ENCODE data around the gene HEPACAM2.

HEPACAM2 gene

DNA sequence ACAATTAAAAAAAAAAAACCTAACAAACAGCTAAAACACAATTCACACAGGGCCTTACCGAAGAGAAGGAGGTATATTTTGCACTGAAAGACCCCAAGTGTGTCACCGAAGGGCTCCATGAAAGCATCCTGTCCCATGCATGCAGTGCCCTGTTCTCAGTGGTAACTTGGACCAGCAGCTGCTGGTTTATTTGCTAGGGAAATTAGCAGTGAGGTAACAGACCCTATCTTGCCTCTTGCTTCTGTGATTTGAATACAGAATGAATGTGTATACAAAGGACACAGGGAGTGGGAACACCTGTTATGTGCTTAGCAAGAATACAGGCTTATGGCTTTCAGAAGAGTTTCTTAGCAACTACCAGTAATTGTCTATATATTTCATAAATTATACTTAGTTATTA, at the start of gene HEPACAM2:
Gene HEPACAM2 (minus strand): TSS at position 160 of the 400 bp plus-strand sequence.
- Histone ChIP-seq H3K4me1 (ENCODE audit: control insufficient read depth in 1 of 2, insufficient read depth in 2 of 2, low read length in 2 of 2) (peaks cover 0 to 1% of the 10 kb centered on the region in 2 donors), H3K9me3 (ENCODE audit: control insufficient read depth in 1 of 2, low read length in 2 of 2) (no peaks in the 10 kb centered on the region), H3K27ac (ENCODE audit: low read depth, low read length) (no peak within 1 kb of the TSS), H3K4me3 (ENCODE audit: low read depth in 1 of 2, low read length in 2 of 2) (no peak within 1 kb of the TSS), H3K27me3 (ENCODE audit: control insufficient read depth in 1 of 2, insufficient read depth in 2 of 2, low read length in 2 of 2) (no peaks in the 10 kb centered on the region), H3K9ac (ENCODE audit: low read depth in 1 of 2, low read length in 2 of 2) (no peak within 1 kb of the TSS), H3K36me3 (ENCODE audit: control insufficient read depth in 1 of 2, insufficient read depth in 2 of 2, low read length in 2 of 2) (no peaks in the 10 kb centered on the region)

DNA sequence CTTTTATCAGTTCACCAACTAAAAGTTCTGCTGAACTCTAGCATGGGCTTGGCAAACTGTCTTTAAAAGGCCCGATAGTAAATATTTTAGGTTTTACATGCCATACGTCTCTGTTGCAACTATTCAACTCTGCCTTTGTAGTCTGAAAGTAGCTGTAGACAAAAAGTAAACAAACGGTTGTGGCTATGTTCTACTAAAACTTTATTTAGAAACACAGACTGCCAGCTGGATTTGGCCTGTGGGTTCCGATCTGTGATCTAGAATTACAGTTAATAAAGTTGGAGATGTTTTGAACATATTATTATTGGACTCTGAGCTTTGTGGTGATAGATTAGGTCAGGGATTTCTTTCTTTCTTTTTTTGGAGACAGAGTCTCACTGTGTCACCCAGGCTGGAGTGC, 39.0 kb upstream of the HEPACAM2 start:
- Histone ChIP-seq H3K36me3 (ENCODE audit: control insufficient read depth in 1 of 2, insufficient read depth in 2 of 2, low read length in 2 of 2) (peaks cover 7 to 9% of the 10 kb centered on the region in 2 donors), H3K9ac (ENCODE audit: low read depth in 1 of 2, low read length in 2 of 2) (no peak overlapping the region), H3K4me1 (ENCODE audit: control insufficient read depth in 1 of 2, insufficient read depth in 2 of 2, low read length in 2 of 2) (no peaks in the 10 kb centered on the region), H3K9me3 (ENCODE audit: control insufficient read depth in 1 of 2, low read length in 2 of 2) (no peaks in the 10 kb centered on the region), H3K27ac (ENCODE audit: low read depth, low read length) (no peak overlapping the region), H3K4me3 (ENCODE audit: low read depth in 1 of 2, low read length in 2 of 2) (no peak overlapping the region), H3K27me3 (ENCODE audit: control insufficient read depth in 1 of 2, insufficient read depth in 2 of 2, low read length in 2 of 2) (no peaks in the 10 kb centered on the region)

DNA sequence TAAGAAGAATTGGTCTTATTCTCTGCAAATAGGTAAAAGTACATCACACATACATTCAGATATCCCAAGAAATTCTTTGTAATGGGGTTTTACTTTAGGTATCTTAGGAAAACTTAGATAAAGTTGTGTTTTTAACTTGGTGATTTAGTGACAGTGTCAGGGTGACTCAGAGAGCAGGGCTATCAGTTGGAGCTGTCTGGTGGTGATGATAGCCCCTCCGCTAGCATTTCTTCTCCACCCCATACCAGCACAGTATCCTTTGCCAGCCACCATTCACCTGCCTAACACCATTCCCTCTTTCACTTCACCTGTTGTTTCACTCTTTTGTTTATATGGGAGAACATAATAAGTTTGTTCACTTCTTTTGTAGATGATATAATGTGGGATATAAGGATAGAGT, 36.3 kb upstream of the HEPACAM2 start:
- Histone ChIP-seq H3K9me3 (ENCODE audit: control insufficient read depth in 1 of 2, low read length in 2 of 2) (no peaks in the 10 kb centered on the region), H3K27me3 (ENCODE audit: control insufficient read depth in 1 of 2, insufficient read depth in 2 of 2, low read length in 2 of 2) (no peaks in the 10 kb centered on the region), H3K4me1 (ENCODE audit: control insufficient read depth in 1 of 2, insufficient read depth in 2 of 2, low read length in 2 of 2) (no peaks in the 10 kb centered on the region), H3K4me3 (ENCODE audit: low read depth in 1 of 2, low read length in 2 of 2) (no peak overlapping the region), H3K36me3 (ENCODE audit: control insufficient read depth in 1 of 2, insufficient read depth in 2 of 2, low read length in 2 of 2) (peaks cover 7 to 11% of the 10 kb centered on the region in 2 donors), H3K9ac (ENCODE audit: low read depth in 1 of 2, low read length in 2 of 2) (no peak overlapping the region), H3K27ac (ENCODE audit: low read depth, low read length) (no peak overlapping the region)

DNA sequence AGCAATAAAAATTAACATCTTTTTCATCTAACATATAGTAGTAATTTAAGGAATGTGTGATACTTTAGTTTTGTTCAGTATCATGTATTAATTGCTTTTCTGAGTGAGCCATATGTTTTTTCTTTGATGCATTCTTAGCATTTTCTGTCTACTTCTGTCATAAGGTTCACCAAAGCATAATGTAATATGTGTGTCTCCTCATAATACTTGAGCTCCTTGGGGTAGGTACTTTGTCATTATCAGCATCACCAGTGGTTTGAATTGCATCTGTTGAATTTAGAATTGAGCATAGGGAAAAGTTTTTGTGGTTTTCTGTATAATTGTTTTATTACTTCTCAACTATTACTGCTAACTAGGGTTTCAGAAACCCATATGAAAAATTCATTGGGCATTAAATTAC, 32.4 kb upstream of the HEPACAM2 start:
- no peaks in the 10 kb centered on the region for H3K27me3 ChIP-seq (ENCODE audit: control insufficient read depth in 1 of 2, insufficient read depth in 2 of 2, low read length in 2 of 2)
- H3K9ac ChIP-seq (ENCODE audit: low read depth in 1 of 2, low read length in 2 of 2): no peak overlapping the region
- H3K27ac ChIP-seq (ENCODE audit: low read depth, low read length): no peak overlapping the region
- no peaks in the 10 kb centered on the region for H3K4me1 ChIP-seq (ENCODE audit: control insufficient read depth in 1 of 2, insufficient read depth in 2 of 2, low read length in 2 of 2)
- no peak overlapping the region for H3K4me3 ChIP-seq (ENCODE audit: low read depth in 1 of 2, low read length in 2 of 2)
- peaks cover 7 to 11% of the 10 kb centered on the region in 2 donors for H3K36me3 ChIP-seq (ENCODE audit: control insufficient read depth in 1 of 2, insufficient read depth in 2 of 2, low read length in 2 of 2)
- no peaks in the 10 kb centered on the region for H3K9me3 ChIP-seq (ENCODE audit: control insufficient read depth in 1 of 2, low read length in 2 of 2)

DNA sequence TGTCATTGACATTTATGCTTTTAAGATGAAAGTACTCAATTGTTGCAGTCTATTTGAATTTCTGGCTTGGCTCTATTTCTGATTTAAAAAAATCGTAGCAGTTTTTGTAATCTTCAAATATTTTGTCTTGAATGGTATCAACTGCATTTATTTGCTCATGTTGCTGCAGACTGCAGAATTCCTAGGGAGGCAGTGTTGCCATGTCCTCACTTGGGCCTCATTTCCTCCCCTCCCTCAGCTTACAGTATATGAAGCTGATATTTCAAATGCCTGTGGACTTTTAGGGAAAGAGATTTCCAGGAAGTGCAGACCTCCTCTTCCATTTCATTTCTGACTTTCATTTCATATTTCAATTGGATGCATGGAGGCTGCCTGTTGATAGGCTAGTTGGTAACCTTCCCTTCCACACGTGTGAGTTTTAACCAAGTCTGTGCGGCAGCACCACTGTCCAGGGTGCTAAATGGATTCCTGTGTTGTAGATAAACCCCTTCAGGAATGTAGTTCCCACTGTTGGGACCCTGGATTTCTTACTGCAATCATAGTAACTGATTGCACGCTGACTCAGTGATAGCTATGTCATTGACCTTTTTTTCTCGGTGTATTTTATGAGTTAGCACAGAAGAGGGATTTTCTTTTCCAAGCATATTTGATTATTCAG, 23.4 kb upstream of the HEPACAM2 start:
- H3K27ac ChIP-seq (ENCODE audit: low read depth, low read length): no peak overlapping the region

GRCh38 chr7:93245525-93246432, 19.5 kb upstream of the HEPACAM2 start:
- no peaks in the 10 kb centered on the region for H3K9me3 ChIP-seq (ENCODE audit: control insufficient read depth in 1 of 2, low read length in 2 of 2)
- H3K36me3 ChIP-seq (ENCODE audit: control insufficient read depth in 1 of 2, insufficient read depth in 2 of 2, low read length in 2 of 2): peaks cover 0 to 7% of the 10 kb centered on the region in 2 donors
- H3K4me1 ChIP-seq (ENCODE audit: control insufficient read depth in 1 of 2, insufficient read depth in 2 of 2, low read length in 2 of 2): peaks cover 0 to 3% of the 10 kb centered on the region in 2 donors
- H3K4me3 ChIP-seq (ENCODE audit: low read depth in 1 of 2, low read length in 2 of 2): no peak overlapping the region
- no peaks in the 10 kb centered on the region for H3K27me3 ChIP-seq (ENCODE audit: control insufficient read depth in 1 of 2, insufficient read depth in 2 of 2, low read length in 2 of 2)
- no peak overlapping the region for H3K27ac ChIP-seq (ENCODE audit: low read depth, low read length)
- H3K9ac ChIP-seq (ENCODE audit: low read depth in 1 of 2, low read length in 2 of 2): no peak overlapping the region

More for the DNA sequence above, 23.4 kb upstream of the HEPACAM2 start:
- Histone ChIP-seq H3K4me1 (ENCODE audit: control insufficient read depth in 1 of 2, insufficient read depth in 2 of 2, low read length in 2 of 2) (peaks cover 0 to 3% of the 10 kb centered on the region in 2 donors), H3K36me3 (ENCODE audit: control insufficient read depth in 1 of 2, insufficient read depth in 2 of 2, low read length in 2 of 2) (peaks cover 0 to 2% of the 10 kb centered on the region in 2 donors), H3K9me3 (ENCODE audit: control insufficient read depth in 1 of 2, low read length in 2 of 2) (no peaks in the 10 kb centered on the region), H3K4me3 (ENCODE audit: low read depth in 1 of 2, low read length in 2 of 2) (no peak overlapping the region), H3K9ac (ENCODE audit: low read depth in 1 of 2, low read length in 2 of 2) (no peak overlapping the region), H3K27me3 (ENCODE audit: control insufficient read depth in 1 of 2, insufficient read depth in 2 of 2, low read length in 2 of 2) (no peaks in the 10 kb centered on the region)

- Histone ChIP-seq H3K36me3 (ENCODE audit: control insufficient read depth in 1 of 2, insufficient read depth in 2 of 2, low read length in 2 of 2) (peaks cover 0 to 5% of the 10 kb centered on the region in 2 donors), H3K4me1 (ENCODE audit: control insufficient read depth in 1 of 2, insufficient read depth in 2 of 2, low read length in 2 of 2) (peaks cover 0 to 3% of the 10 kb centered on the region in 2 donors), H3K27me3 (ENCODE audit: control insufficient read depth in 1 of 2, insufficient read depth in 2 of 2, low read length in 2 of 2) (no peaks in the 10 kb centered on the region), H3K9me3 (ENCODE audit: control insufficient read depth in 1 of 2, low read length in 2 of 2) (no peaks in the 10 kb centered on the region), H3K9ac (ENCODE audit: low read depth in 1 of 2, low read length in 2 of 2) (no peak overlapping the region), H3K4me3 (ENCODE audit: low read depth in 1 of 2, low read length in 2 of 2) (no peak overlapping the region), H3K27ac (ENCODE audit: low read depth, low read length) (no peak overlapping the region)
Measured at GRCh38 chr7:93242106-93242505, 15.8 kb upstream of the HEPACAM2 start.

GRCh38 chr7:93239824-93240223, 13.6 kb upstream of the HEPACAM2 start:
- no peaks in the 10 kb centered on the region for H3K4me1 ChIP-seq (ENCODE audit: control insufficient read depth in 1 of 2, insufficient read depth in 2 of 2, low read length in 2 of 2)
- no peak overlapping the region for H3K27ac ChIP-seq (ENCODE audit: low read depth, low read length)
- no peak overlapping the region for H3K4me3 ChIP-seq (ENCODE audit: low read depth in 1 of 2, low read length in 2 of 2)
- no peaks in the 10 kb centered on the region for H3K9me3 ChIP-seq (ENCODE audit: control insufficient read depth in 1 of 2, low read length in 2 of 2)
- no peak overlapping the region for H3K9ac ChIP-seq (ENCODE audit: low read depth in 1 of 2, low read length in 2 of 2)
- H3K27me3 ChIP-seq (ENCODE audit: control insufficient read depth in 1 of 2, insufficient read depth in 2 of 2, low read length in 2 of 2): no peaks in the 10 kb centered on the region
- H3K36me3 ChIP-seq (ENCODE audit: control insufficient read depth in 1 of 2, insufficient read depth in 2 of 2, low read length in 2 of 2): peaks cover 0 to 5% of the 10 kb centered on the region in 2 donors

DNA sequence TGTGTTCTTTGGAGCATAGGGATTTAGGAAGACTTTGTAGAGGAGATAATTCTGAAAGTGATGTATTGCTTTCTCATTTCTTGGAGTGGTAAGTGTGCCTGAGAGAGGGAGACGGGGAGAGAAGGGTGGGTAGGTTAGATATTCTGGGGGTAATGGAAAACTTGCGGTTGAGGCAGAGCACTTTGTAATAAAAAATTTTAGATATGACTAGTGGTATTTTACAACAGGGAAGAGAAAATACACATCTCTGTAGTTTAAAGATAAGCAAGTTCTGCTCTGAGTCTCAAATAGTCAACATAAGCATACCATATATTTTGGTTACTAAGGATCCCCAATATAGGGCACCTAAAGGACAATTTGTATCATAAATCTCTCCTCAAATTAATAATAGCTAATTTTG, 12.5 kb upstream of the HEPACAM2 start:
- H3K27me3 ChIP-seq (ENCODE audit: control insufficient read depth in 1 of 2, insufficient read depth in 2 of 2, low read length in 2 of 2): no peaks in the 10 kb centered on the region
- peaks cover 0 to 5% of the 10 kb centered on the region in 2 donors for H3K36me3 ChIP-seq (ENCODE audit: control insufficient read depth in 1 of 2, insufficient read depth in 2 of 2, low read length in 2 of 2)
- H3K9me3 ChIP-seq (ENCODE audit: control insufficient read depth in 1 of 2, low read length in 2 of 2): no peaks in the 10 kb centered on the region
- no peak overlapping the region for H3K9ac ChIP-seq (ENCODE audit: low read depth in 1 of 2, low read length in 2 of 2)
- H3K27ac ChIP-seq (ENCODE audit: low read depth, low read length): no peak overlapping the region
- no peak overlapping the region for H3K4me3 ChIP-seq (ENCODE audit: low read depth in 1 of 2, low read length in 2 of 2)
- H3K4me1 ChIP-seq (ENCODE audit: control insufficient read depth in 1 of 2, insufficient read depth in 2 of 2, low read length in 2 of 2): no peaks in the 10 kb centered on the region

- H3K9ac ChIP-seq (ENCODE audit: low read depth in 1 of 2, low read length in 2 of 2): no peak overlapping the region
Measured at GRCh38 chr7:93238131-93238530, 11.9 kb upstream of the HEPACAM2 start.

More at GRCh38 chr7:93238131-93238530, 11.9 kb upstream of the HEPACAM2 start:
- Histone ChIP-seq H3K27ac (ENCODE audit: low read depth, low read length) (no peak overlapping the region), H3K9me3 (ENCODE audit: control insufficient read depth in 1 of 2, low read length in 2 of 2) (no peaks in the 10 kb centered on the region), H3K36me3 (ENCODE audit: control insufficient read depth in 1 of 2, insufficient read depth in 2 of 2, low read length in 2 of 2) (peaks cover 0 to 5% of the 10 kb centered on the region in 2 donors), H3K4me3 (ENCODE audit: low read depth in 1 of 2, low read length in 2 of 2) (no peak overlapping the region), H3K27me3 (ENCODE audit: control insufficient read depth in 1 of 2, insufficient read depth in 2 of 2, low read length in 2 of 2) (no peaks in the 10 kb centered on the region), H3K4me1 (ENCODE audit: control insufficient read depth in 1 of 2, insufficient read depth in 2 of 2, low read length in 2 of 2) (no peaks in the 10 kb centered on the region)
